ENCODE results near the gene ARL1. TPM values are rescaled to one million over a fixed set of nuclear protein-coding genes. Genes with fewer than 3 reads are reported as not detected.
"Not testable (repeated sequence)": the region's sequence is repeated elsewhere in the genome, so short reads cannot be mapped to it uniquely, and the experiment has no call there.

Gene ARL1
- 58.0 and 74.0 TPM in 2 replicates for total RNA-seq

GRCh38 chr12:101407436-101408345 lies at the start of gene ARL1:
ARL1 (minus strand) TSS chr12:101407772; CDS start chr12:101407645, 127 bp downstream.
- peak; percentile 90 for DNase-seq (ENCODE audit: extremely low read depth, low read depth, low spot score)

DNA sequence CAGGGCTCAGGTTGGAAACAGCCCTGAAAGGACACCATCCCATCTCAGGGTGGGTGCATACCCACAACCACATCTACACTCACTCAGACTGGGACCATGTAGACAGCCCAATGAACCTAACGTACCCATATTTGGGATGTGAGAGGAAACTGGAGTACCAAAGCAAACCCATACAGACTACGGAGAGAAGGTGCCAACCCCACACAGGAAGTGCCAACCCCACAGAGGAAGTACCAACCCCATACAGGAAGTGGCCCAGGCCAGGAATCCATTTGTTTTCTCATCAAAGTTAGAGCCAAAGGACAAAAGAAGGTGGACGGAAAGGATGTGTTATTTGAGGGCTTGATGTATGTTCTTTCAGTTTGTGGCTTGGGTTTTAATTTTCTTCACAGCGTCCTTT lies 48.1 kb upstream of the ARL1 start:
- DNase-seq (ENCODE audit: extremely low read depth, low read depth, low spot score), result no peak

GRCh38 chr12:101441461-101442224 lies 34.1 kb upstream of the ARL1 start:
- no peak for DNase-seq (ENCODE audit: extremely low read depth, low read depth, low spot score)

DNA sequence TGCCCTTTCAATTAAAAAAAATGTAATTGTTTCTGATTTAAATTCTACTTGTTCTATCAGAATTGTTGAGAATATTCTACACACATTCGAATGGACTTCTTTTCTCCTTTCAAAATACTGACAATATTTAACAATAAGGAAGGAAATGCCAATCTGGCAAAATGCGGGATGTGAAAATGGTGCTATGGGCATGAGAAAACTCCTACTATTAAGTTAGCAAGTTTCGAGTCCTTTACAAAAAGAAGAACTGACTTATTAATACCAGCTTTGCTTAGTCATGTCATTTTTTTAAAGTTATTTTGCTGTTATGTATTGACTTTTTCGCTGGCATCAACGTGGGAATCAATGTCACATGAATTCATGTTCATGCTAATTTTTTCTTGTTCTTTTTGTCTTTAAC lies 31.7 kb upstream of the ARL1 start:
- DNase-seq (ENCODE audit: extremely low read depth, low read depth, low spot score), result no peak

DNA sequence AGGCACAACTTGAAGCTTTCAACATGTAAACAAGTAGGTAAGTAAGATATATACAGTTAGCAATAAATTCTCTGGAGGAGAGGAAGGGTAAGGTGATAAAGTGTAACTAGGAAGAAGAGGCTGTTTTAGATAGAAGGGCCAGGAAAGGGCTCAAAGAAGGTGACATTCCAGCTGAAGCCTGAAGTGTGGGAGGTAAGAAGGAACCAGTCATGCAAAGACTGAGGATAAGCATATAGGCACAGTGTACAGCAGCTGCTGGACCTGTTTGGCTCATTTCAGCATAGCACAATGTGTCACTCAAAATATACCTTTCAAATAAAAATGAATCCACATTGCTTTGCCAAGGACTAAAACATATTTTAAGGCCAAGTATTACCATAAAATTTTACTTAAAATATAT lies 28.6 kb upstream of the ARL1 start:
- DNase-seq (ENCODE audit: extremely low read depth, low read depth, low spot score), result no peak

DNA sequence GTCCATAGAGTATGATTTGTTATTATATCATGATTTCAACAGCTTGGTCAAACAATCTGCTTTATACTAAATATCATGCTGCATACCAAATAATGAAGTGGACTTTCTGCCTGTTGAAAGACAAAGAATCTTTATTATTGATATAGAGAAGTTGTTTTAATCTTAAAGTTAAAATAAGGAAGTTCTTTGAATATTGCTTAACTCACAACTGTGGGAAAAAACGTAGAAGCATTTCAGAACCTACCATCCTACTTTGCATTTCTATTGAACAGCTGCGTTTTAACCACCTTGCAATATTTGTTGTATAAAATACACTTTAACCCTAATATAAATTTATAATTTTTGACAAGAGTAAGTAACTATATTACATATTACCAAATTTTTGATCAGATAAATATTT lies 22.9 kb upstream of the ARL1 start:
- no peak for DNase-seq (ENCODE audit: extremely low read depth, low read depth, low spot score)

DNA sequence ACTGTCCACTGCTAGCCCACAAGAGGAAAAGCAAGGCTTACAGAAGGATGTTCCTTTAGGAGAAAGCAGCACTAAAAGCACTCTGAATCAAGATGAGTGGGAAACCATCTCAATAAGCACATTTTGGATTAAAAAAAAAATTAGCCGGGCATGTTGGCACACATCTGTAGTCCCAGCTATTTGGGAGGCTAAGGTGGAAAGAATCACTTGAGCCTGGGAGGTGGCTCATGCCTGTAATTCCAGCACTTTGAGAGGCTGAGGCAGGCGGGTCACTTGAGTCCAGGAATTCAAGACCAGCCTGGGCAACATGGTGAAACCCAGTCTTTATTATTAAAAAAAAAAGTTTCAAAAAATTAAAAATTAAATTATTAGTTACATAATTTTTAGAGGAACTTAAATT lies 17.0 kb upstream of the ARL1 start:
- DNase-seq (ENCODE audit: extremely low read depth, low read depth, low spot score), result no peak

DNA sequence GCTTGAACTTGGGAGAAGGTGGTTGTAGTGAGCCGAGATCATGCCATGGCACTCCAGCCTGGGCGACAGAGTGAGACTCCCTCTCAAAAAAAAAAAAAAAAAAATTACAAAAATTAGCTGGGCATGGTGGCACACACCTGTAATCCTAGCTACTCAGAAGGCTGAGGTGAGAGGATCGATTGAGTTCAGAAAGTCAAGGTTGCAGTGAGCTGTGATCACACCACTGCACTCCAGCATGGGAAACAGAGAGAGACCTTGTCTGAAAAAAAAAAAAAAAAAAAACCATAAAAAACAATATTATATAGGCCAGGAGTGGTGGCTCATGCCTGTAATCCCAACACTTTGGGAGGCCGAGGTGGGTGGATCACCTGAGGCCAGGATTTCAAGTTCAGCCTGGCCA lies 14.5 kb upstream of the ARL1 start:
- not testable (repeated sequence) for DNase-seq (ENCODE audit: extremely low read depth, low read depth, low spot score)

DNA sequence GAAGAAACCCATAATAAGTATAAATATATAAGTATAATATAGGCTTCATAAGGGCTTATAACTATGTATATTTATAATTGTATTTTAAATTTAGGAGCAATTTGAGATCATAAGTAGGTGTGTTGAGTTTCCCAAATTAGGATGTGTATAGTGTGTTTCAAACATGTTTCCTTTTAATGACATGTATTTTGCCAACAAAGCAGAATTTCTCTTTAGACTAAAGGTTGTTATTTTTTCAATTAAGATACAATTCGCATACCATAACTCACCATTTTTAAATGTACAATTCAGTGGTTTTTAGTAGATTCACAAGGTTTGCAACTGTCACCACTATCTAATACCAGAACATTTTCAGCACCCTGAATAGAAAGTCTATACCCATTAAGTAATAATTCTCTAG lies 7.7 kb upstream of the ARL1 start:
- no peak for DNase-seq (ENCODE audit: extremely low read depth, low read depth, low spot score)

DNA sequence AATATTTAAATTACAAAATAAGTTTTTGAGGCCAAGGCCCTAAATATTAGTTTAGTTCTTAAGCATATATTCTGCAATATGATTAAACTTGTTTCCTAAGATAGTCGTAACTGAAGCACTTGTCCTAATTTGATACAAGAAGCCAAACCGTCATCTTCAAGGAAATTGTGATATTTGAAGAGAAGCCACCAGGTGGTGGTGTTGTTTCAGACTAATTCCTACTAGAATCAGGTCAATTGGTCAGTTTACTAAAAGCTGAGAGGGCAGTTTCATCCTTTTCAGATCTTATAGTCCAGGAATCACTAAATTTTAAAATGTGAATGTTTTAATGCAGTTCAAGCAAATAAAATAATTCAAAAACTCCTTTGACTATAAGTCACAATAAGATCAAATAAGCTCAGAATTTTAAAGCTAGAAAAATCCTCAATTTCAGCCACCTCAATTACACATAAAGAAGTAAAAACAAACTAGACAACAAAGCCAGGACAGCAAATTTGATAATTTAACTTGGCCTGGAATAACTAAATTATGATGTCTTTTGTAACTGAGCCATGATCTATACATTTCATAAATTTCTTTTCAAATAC lies 7.1 kb upstream of the ARL1 start:
- peak; percentile 56 for DNase-seq (ENCODE audit: extremely low read depth, low read depth, low spot score)

- DNase-seq (ENCODE audit: extremely low read depth, low read depth, low spot score), result not testable (repeated sequence)
These were observed 2.6 kb upstream of the ARL1 start for GRCh38 chr12:101410169-101410568.

GRCh38 chr12:101407049-101407435 lies 530 bp downstream of the ARL1 start:
- DNase-seq (ENCODE audit: extremely low read depth, low read depth, low spot score), result peak; percentile 16

DNA sequence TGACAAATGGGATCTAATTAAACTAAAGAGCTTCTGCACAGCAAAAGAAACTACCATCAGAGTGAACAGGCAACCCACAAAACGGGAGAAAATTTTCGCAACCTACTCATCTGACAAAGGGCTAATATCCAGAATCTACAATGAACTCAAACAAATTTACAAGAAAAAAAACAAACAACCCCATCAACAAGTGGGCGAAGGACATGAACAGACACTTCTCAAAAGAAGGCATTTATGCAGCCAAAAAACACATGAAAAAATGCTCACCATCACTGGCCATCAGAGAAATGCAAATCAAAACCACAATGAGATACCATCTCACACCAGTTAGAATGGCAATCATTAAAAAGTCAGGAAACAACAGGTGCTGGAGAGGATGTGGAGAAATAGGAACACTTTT lies 16.4 kb downstream of the ARL1 start:
- not testable (repeated sequence) for DNase-seq (ENCODE audit: extremely low read depth, low read depth, low spot score)

GRCh38 chr12:101379149-101379548 lies 28.4 kb downstream of the ARL1 start:
- no peak for DNase-seq (ENCODE audit: extremely low read depth, low read depth, low spot score)

GRCh38 chr12:101375573-101375972 lies 32.0 kb downstream of the ARL1 start:
- no peak for DNase-seq (ENCODE audit: extremely low read depth, low read depth, low spot score)

DNA sequence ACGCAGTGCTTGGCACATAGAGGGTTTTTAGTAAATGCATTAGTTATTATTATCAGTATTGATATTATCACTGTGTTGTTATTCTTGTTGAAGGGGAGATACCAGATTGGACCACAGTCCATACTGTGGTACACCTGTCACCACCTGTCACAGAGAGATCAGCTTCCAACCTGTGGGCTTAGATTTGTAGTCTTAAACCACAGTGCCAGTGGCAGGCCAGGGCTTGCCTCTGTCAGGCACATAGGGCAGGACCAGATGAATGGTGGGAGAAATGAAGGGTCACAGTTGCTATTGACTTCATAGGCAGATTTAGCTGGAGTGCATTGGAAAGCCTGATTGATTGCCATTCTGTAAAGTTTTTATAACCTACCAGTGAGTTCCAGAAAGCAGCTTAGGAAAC lies 35.1 kb downstream of the ARL1 start:
- DNase-seq (ENCODE audit: extremely low read depth, low read depth, low spot score), result no peak

GRCh38 chr12:101368016-101368415 lies 39.6 kb downstream of the ARL1 start:
- DNase-seq (ENCODE audit: extremely low read depth, low read depth, low spot score), result no peak

GRCh38 chr12:101361455-101361854 lies 46.1 kb downstream of the ARL1 start:
- DNase-seq (ENCODE audit: extremely low read depth, low read depth, low spot score), result no peak

GRCh38 chr12:101356794-101357193 lies 50.8 kb downstream of the ARL1 start:
- DNase-seq (ENCODE audit: extremely low read depth, low read depth, low spot score), result no peak

GRCh38 chr12:101351682-101352081 lies 55.9 kb downstream of the ARL1 start:
- no peak for DNase-seq (ENCODE audit: extremely low read depth, low read depth, low spot score)

DNA sequence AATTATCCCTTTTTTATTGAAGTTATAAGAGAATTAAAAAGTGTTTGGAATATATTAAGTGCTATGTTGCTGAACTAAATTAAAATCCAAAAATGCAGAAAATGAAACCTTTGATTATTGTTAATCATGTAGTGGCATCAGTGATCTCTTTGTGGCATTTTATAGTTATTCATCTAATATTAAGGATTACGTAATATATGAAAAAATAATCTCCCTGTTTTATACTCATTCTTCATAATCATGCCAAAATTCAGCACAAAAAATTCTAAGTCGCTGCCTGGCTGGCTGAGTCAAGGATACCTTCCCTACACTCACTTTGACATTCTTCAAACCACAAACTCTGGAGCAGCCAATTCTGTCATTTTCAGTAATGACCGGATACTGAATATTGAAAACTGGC lies 63.7 kb downstream of the ARL1 start:
- no peak for DNase-seq (ENCODE audit: extremely low read depth, low read depth, low spot score)

Data from glomerular endothelial cell (primary cell).